HG02852 (cell line): ENCODE data around the gene SRSF3.
"Not testable (repeated sequence)": the region's sequence is repeated elsewhere in the genome, so short reads cannot be mapped to it uniquely, and the experiment has no call there.

Experiments used
- ATAC-seq: cut with Tn5 transposase; IDR thresholded peaks from one replicate; pipeline ENCODE4 v1.9.1; 2021; ENCODE audit warnings: mild to moderate bottlenecking, moderate library complexity; ENCODE audit not compliant: unreplicated experiment

SRSF3 gene

GRCh38 chr6:36604090-36605060 lies 10.2 kb downstream of the SRSF3 start:
- no peak for ATAC-seq

GRCh38 chr6:36605143-36605542 lies 11.0 kb downstream of the SRSF3 start:
- no peak for ATAC-seq

GRCh38 chr6:36605560-36606391 lies 11.6 kb downstream of the SRSF3 start:
- ATAC-seq, result no peak

GRCh38 chr6:36607305-36607682 lies 13.1 kb downstream of the SRSF3 start:
- not testable (repeated sequence) for ATAC-seq

- ATAC-seq, result no peak
Observed at GRCh38 chr6:36607683-36608386, 13.7 kb downstream of the SRSF3 start.

- no peak for ATAC-seq
Observed at GRCh38 chr6:36608788-36609563, 14.8 kb downstream of the SRSF3 start.

- ATAC-seq, result no peak
Observed at GRCh38 chr6:36609582-36609981, 15.4 kb downstream of the SRSF3 start.

GRCh38 chr6:36610041-36610955 lies 16.1 kb downstream of the SRSF3 start:
- ATAC-seq, result no peak

GRCh38 chr6:36610956-36611336 lies 16.8 kb downstream of the SRSF3 start:
- ATAC-seq, result no peak

- ATAC-seq, result not testable (repeated sequence)
Observed at GRCh38 chr6:36611679-36612078, 17.5 kb downstream of the SRSF3 start.

- ATAC-seq, result no peak
Observed at GRCh38 chr6:36612101-36612625, 18.0 kb downstream of the SRSF3 start.

GRCh38 chr6:36613200-36613995 lies 19.2 kb downstream of the SRSF3 start:
- no peak for ATAC-seq

- no peak for ATAC-seq
Observed at GRCh38 chr6:36615018-36615761, 21.0 kb downstream of the SRSF3 start.

- ATAC-seq, result no peak
Observed at GRCh38 chr6:36616893-36617521, 22.8 kb downstream of the SRSF3 start.

GRCh38 chr6:36618366-36619355 lies 24.5 kb downstream of the SRSF3 start:
- no peak for ATAC-seq

- no peak for ATAC-seq
Observed at GRCh38 chr6:36621371-36621855, 27.3 kb downstream of the SRSF3 start.
